Upper lobe of left lung (tissue), 4 donors: ENCODE measurements around the gene MACIR.

ENCODE experiments used
- CTCF ChIP-seq, 6 experiments: fragments of 450-650 bp in 4 of 6; fragments of 200-600 bp in 2 of 6; sonication (generic) in 2 of 6; IDR thresholded peaks; one replicate each; pipeline ENCODE4 v1.5.1; 2016 to 2019; ENCODE audit warnings: antibody characterized with exemption in 6 of 6
- POLR2A ChIP-seq, 4 donors: fragments of 450-650 bp; IDR thresholded peaks; one replicate each; pipeline ENCODE4 v1.5.1; 2016 to 2017; ENCODE audit warnings: antibody characterized with exemption in 4 of 4, mild to moderate bottlenecking in 2 of 4

GRCh38 chr5:103235891-103236290 is 22.7 kb upstream of the MACIR start:
- TF ChIP-seq CTCF (IDR thresholded peaks at IDR 0.05) (no peak), POLR2A (IDR thresholded peaks at IDR 0.05) (no peak)
